ENCODE measurements around the gene KLC4. TPM values are rescaled to one million over a fixed set of nuclear protein-coding genes. Genes with fewer than 3 reads are reported as not detected.

The KLC4 gene
- total and polyA plus RNA-seq, 9 of the 15 experiments (the other 6 are each of a cell fraction or from before 2014, with no cell fraction given) = 1.7 to 16.2 (median 7.7) TPM

GRCh38 chr6:43053545-43054205 is 5.8 kb upstream of the KLC4 start, which contains the start of gene CUL7 (continued):
- TF ChIP-seq GTF2B (IDR thresholded peaks at IDR 0.05; ENCODE audit: extremely low read depth, insufficient read length) (no peak), ZNF780A (CRISPR knock-in tag; IDR thresholded peaks at IDR 0.05) (peak; percentile 89), GATAD2B (IDR thresholded peaks at IDR 0.05; ENCODE audit: borderline replicate concordance) (no peak; the same call in 1 of the 2 replicates), ID3 (CRISPR knock-in tag; IDR thresholded peaks at IDR 0.05) (no peak), ID3 (tag; IDR thresholded peaks at IDR 0.05) (peak; percentile 50; the same call in 1 of the 2 replicates), RREB1 (CRISPR knock-in tag; IDR thresholded peaks at IDR 0.05) (peak; percentile 92), STAT6 (CRISPR knock-in tag; IDR thresholded peaks at IDR 0.05) (no peak; the same call in 1 of the 2 replicates), CBX1 (IDR thresholded peaks at IDR 0.05; ENCODE audit: low read depth) (peak; percentile 65; the same call in 1 of the 2 replicates), MAFK (IDR thresholded peaks at IDR 0.05; ENCODE audit: low read length) (no peak; the same call in 1 of the 2 replicates), POLR2A (conservative IDR thresholded peaks at IDR 0.05) (peak; percentile 97), TGIF2 (CRISPR knock-in tag; IDR thresholded peaks at IDR 0.05) (no peak), NFRKB (IDR thresholded peaks at IDR 0.05; ENCODE audit: low read depth) (peak; percentile 81), ZNF507 (tag; conservative IDR thresholded peaks at IDR 0.05) (no peak), SMAD4 (CRISPR knock-in tag; conservative IDR thresholded peaks at IDR 0.05) (peak; percentile 79), SIRT6 (IDR thresholded peaks at IDR 0.05; ENCODE audit: low read depth, low read length) (no peak), ARHGAP35 (IDR thresholded peaks at IDR 0.05; ENCODE audit: partially characterized antibody) (no peak), ZNF431 (CRISPR knock-in tag; IDR thresholded peaks at IDR 0.05) (no peak), MITF (IDR thresholded peaks at IDR 0.05) (peak; percentile 35; the same call in 1 of the 2 replicates)
